ENCODE results near the gene AP5M1. TPM values are rescaled to one million over a fixed set of nuclear protein-coding genes. Genes with fewer than 3 reads are reported as not detected.

The AP5M1 gene
- total and polyA plus RNA-seq, 10 of the 15 experiments (the other 5 are each of a cell fraction or from before 2014, with no cell fraction given), result 23.9 to 66.0 (median 38.4) TPM

- BruUV-seq (replicated peaks), result no TSS peak
- peak; percentile 63 for ATAC-seq
- TF ChIP-seq RAD51 (IDR thresholded peaks at IDR 0.05) (no peak), PAX5 (IDR thresholded peaks at IDR 0.05; ENCODE audit: borderline replicate concordance, low read depth, low read length) (no peak), SUPT20H (IDR thresholded peaks at IDR 0.05; ENCODE audit: borderline replicate concordance, control insufficient read depth, low read depth, low read length) (no peak), YBX1 (IDR thresholded peaks at IDR 0.05) (no peak), SREBF2 (IDR thresholded peaks at IDR 0.05; ENCODE audit: low read length) (no peak), EGR1 (IDR thresholded peaks at IDR 0.05; ENCODE audit: borderline replicate concordance in 1 of 2, low read depth in 2 of 2, low read length in 2 of 2) (no peak), CBX5 (IDR thresholded peaks at IDR 0.05; ENCODE audit: low read depth) (no peak), NFYA (IDR thresholded peaks at IDR 0.05; ENCODE audit: borderline replicate concordance, low read depth, low read length) (no peak), GATAD2B (conservative IDR thresholded peaks at IDR 0.05; ENCODE audit: low read depth) (no peak), MXI1 (IDR thresholded peaks at IDR 0.05; ENCODE audit: low read depth, low read length) (no peak), BHLHE40 (IDR thresholded peaks at IDR 0.05; ENCODE audit: borderline replicate concordance in 1 of 2, low read depth in 2 of 2, low read length in 1 of 2) (no peak), NR2F1 (conservative IDR thresholded peaks at IDR 0.05) (no peak), EP300 (IDR thresholded peaks at IDR 0.05; ENCODE audit: borderline replicate concordance in 1 of 2, control insufficient read depth in 1 of 2, low read depth in 2 of 2, low read length in 2 of 2) (no peak), STAT3 (IDR thresholded peaks at IDR 0.05; ENCODE audit: low read depth, low read length) (no peak), MTA2 (IDR thresholded peaks at IDR 0.05; ENCODE audit: low read depth) (no peak), HDAC2 (IDR thresholded peaks at IDR 0.05) (no peak)
- TF ChIP-seq, protein P1, sequence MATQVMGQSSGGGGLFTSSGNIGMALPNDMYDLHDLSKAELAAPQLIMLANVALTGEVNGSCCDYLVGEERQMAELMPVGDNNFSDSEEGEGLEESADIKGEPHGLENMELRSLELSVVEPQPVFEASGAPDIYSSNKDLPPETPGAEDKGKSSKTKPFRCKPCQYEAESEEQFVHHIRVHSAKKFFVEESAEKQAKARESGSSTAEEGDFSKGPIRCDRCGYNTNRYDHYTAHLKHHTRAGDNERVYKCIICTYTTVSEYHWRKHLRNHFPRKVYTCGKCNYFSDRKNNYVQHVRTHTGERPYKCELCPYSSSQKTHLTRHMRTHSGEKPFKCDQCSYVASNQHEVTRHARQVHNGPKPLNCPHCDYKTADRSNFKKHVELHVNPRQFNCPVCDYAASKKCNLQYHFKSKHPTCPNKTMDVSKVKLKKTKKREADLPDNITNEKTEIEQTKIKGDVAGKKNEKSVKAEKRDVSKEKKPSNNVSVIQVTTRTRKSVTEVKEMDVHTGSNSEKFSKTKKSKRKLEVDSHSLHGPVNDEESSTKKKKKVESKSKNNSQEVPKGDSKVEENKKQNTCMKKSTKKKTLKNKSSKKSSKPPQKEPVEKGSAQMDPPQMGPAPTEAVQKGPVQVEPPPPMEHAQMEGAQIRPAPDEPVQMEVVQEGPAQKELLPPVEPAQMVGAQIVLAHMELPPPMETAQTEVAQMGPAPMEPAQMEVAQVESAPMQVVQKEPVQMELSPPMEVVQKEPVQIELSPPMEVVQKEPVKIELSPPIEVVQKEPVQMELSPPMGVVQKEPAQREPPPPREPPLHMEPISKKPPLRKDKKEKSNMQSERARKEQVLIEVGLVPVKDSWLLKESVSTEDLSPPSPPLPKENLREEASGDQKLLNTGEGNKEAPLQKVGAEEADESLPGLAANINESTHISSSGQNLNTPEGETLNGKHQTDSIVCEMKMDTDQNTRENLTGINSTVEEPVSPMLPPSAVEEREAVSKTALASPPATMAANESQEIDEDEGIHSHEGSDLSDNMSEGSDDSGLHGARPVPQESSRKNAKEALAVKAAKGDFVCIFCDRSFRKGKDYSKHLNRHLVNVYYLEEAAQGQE (IDR thresholded peaks at IDR 0.05; ENCODE audit: low read depth, low read length), result no peak
- peaks cover 1% of the 10 kb centered on the region; the same call in 1 of the 3 replicates for H3K9me3 ChIP-seq (replicated peaks; ENCODE audit: control insufficient read depth, insufficient read depth, low read length)
- no peak overlapping the region for H3K4me3 ChIP-seq
- no peak overlapping the region for H3K9ac ChIP-seq (ENCODE audit: control insufficient read depth, insufficient read depth, low read length)
- no peak for FAIRE-seq
- DNase-seq (ENCODE audit: low read depth, low spot score), result no peak
- H3K4me1 ChIP-seq (ENCODE audit: control insufficient read depth, insufficient read depth, low read length), result no peaks in the 10 kb centered on the region
- intact Hi-C loops (cut with micrococcal nuclease; ENCODE audit: unreplicated experiment) (no loop called here), in situ Hi-C loops (cut with MboI) (no loop called here)
- H3K4me2 ChIP-seq (ENCODE audit: control insufficient read depth, insufficient read depth), result peak overlapping the region; percentile 30
- ChIA-PET RAD21 (ENCODE audit: unreplicated experiment) (no interaction called here), POLR2A (no interaction called here), SMC1A (ENCODE audit: uncharacterized antibody, unreplicated experiment) (no interaction called here), CTCF (no interaction called here)
- peaks cover 56% of the 10 kb centered on the region for H3K79me2 ChIP-seq (ENCODE audit: control insufficient read depth, insufficient read depth, low read length)
- no peaks in the 10 kb centered on the region for H3K27me3 ChIP-seq (replicated peaks in 1 of 2; ENCODE audit: control insufficient read depth in 2 of 2, insufficient read depth in 2 of 2, low read length in 1 of 2)
- H3K27ac ChIP-seq (ENCODE audit: control insufficient read depth, insufficient read depth), result no peak overlapping the region
- 0 out of 4 replicates have a peak, but pooled peaks cover 0 to 3% of the 10 kb centered on the region in 2 experiments for H3K36me3 ChIP-seq (ENCODE audit: control insufficient read depth in 2 of 2, insufficient read depth in 2 of 2, low read length in 1 of 2)
- peaks cover 2% of the 10 kb centered on the region; the same call in 1 of the 2 replicates for H4K20me1 ChIP-seq (ENCODE audit: control insufficient read depth, insufficient read depth)
- H2AFZ ChIP-seq (ENCODE audit: control insufficient read depth, low read depth, low read length), result no peak overlapping the region
These were observed 7.2 kb upstream of the AP5M1 start for GRCh38 chr14:57261604-57262003.
